Glutamatergic neuron (in vitro differentiated cells): ENCODE measurements around the gene HHATL. TPM values are rescaled to one million over a fixed set of nuclear protein-coding genes. Genes with fewer than 3 reads are reported as not detected.
"Not testable (repeated sequence)": the region's sequence is repeated elsewhere in the genome, so short reads cannot be mapped to it uniquely, and the experiment has no call there.

Source experiments
- DNase-seq: peaks from one replicate; pipeline ENCODE4 v3.0.0; 2022
- H3K27ac Mint-ChIP-seq: one replicate; pipeline ENCODE4 v1.8.0; 2020; ENCODE audit warnings: mild to moderate bottlenecking, mixed read lengths, inconsistent platforms; ENCODE audit not compliant: unreplicated experiment
- H3K27me3 Mint-ChIP-seq: one replicate; pipeline ENCODE4 v1.8.0; 2020; ENCODE audit warnings: mild to moderate bottlenecking, moderate library complexity, mixed read lengths, inconsistent platforms; ENCODE audit not compliant: unreplicated experiment
- H3K36me3 Mint-ChIP-seq: one replicate; pipeline ENCODE4 v1.8.0; 2020; ENCODE audit warnings: mild to moderate bottlenecking, mixed read lengths, inconsistent platforms; ENCODE audit not compliant: unreplicated experiment
- H3K4me1 Mint-ChIP-seq: one replicate; pipeline ENCODE4 v1.8.0; 2020; ENCODE audit warnings: mild to moderate bottlenecking, low read depth, mixed read lengths, inconsistent platforms; ENCODE audit not compliant: unreplicated experiment
- H3K4me3 Mint-ChIP-seq: one replicate; pipeline ENCODE4 v1.8.0; 2020; ENCODE audit warnings: mild to moderate bottlenecking, mixed read lengths, inconsistent platforms; ENCODE audit not compliant: unreplicated experiment
- H3K9me3 Mint-ChIP-seq: one replicate; pipeline ENCODE4 v1.8.0; 2020; ENCODE audit warnings: mild to moderate bottlenecking, moderate library complexity, mixed read lengths, inconsistent platforms; ENCODE audit not compliant: unreplicated experiment
- total RNA-seq: library from RNA; stranded (reverse); fragmentation: NEBNext Ultra II Directional; extraction: Animal tissue kit (Norgen Biotek cat#: 25700); gene quantifications from one replicate; pipeline ENCODE4 v1.2.1, GENCODE V29; 2021; ENCODE audit not compliant: unreplicated experiment
- TF ChIP-seq, protein P1 (sequence below): fragments of 200-600 bp; sonication (generic); IDR thresholded peaks from one replicate; pipeline ENCODE4 v1.5.0; 2021; ENCODE audit not compliant: partially characterized antibody, unreplicated experiment

Gene HHATL
- total RNA-seq, 1 donor from 2014 or later = 7.6 TPM

DNA sequence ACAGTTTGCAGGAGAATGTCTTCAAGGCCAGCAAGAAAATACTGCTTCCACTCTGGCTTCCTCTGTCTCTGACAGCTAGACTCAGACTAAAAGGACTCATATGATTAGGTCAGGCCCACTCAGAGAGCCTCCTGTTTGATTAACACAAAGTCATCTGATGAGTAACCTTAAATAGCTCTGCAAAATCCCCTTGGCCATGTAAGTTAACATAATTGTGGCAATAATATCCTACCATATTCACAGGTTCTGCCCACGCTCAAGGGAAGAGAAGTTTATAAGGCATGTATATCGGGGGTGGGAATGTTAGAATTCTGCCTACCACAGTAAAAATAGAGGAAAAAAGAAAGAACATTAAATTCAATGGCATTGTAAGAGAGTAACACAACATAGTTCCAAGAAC, 20.6 kb upstream of the HHATL start:
- Mint-ChIP-seq H3K4me3 (no peak overlapping the region), H3K4me1 (peaks cover 3% of the 10 kb centered on the region), H3K27ac (no peak overlapping the region), H3K9me3 (peaks cover 3% of the 10 kb centered on the region), H3K27me3 (peaks cover 2% of the 10 kb centered on the region), H3K36me3 (no peaks in the 10 kb centered on the region)
- TF ChIP-seq, protein P1, sequence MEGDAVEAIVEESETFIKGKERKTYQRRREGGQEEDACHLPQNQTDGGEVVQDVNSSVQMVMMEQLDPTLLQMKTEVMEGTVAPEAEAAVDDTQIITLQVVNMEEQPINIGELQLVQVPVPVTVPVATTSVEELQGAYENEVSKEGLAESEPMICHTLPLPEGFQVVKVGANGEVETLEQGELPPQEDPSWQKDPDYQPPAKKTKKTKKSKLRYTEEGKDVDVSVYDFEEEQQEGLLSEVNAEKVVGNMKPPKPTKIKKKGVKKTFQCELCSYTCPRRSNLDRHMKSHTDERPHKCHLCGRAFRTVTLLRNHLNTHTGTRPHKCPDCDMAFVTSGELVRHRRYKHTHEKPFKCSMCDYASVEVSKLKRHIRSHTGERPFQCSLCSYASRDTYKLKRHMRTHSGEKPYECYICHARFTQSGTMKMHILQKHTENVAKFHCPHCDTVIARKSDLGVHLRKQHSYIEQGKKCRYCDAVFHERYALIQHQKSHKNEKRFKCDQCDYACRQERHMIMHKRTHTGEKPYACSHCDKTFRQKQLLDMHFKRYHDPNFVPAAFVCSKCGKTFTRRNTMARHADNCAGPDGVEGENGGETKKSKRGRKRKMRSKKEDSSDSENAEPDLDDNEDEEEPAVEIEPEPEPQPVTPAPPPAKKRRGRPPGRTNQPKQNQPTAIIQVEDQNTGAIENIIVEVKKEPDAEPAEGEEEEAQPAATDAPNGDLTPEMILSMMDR = no peak
- no peak for DNase-seq

DNA sequence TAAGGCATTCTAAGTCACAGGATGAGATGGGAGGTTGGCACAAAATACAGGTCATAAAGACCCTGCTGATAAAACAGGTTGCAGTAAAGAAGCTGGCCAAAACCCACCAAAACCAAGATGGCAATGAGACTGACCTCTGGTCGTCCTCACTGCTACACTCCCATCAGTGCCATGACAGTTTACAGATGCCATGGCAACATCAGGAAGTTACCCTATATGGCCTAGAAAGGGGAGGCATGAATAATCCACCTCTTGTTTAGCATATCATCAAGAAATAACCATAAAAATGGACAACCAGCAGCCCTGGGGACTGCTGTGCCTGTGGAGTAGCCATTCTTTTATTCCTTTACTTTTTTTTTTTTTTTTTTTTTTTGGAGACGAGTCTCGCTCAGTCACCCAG, 19.8 kb upstream of the HHATL start:
- H3K27me3 Mint-ChIP-seq, H3K36me3 Mint-ChIP-seq, DNase-seq, H3K9me3 Mint-ChIP-seq, H3K4me1 Mint-ChIP-seq, H3K27ac Mint-ChIP-seq, H3K4me3 Mint-ChIP-seq: not testable (repeated sequence)

DNA sequence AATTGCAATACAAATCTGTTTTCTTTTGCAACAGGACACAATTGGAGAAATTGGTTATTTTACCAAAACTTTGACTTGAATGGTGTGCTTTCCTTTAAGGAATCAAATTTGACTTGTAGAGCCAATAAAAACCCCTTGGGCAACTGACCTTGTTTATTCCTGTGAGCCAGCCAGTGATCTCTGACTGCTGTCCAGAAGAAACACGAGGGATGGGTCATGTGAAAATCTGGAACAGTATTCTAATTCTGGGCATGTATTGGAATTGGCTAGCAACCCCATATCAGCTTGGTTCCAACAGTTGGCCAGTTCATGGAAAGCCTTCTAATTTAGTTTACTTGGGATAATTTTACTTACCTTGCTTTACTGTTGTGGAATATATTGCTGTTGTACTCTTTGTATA, 19.1 kb upstream of the HHATL start:
- no peak for DNase-seq
- TF ChIP-seq, protein P1 = no peak
- no peak overlapping the region for H3K4me3 Mint-ChIP-seq
- H3K36me3 Mint-ChIP-seq = no peaks in the 10 kb centered on the region
- no peaks in the 10 kb centered on the region for H3K4me1 Mint-ChIP-seq
- peaks cover 3% of the 10 kb centered on the region for H3K9me3 Mint-ChIP-seq
- H3K27ac Mint-ChIP-seq = no peak overlapping the region
- H3K27me3 Mint-ChIP-seq = peaks cover 2% of the 10 kb centered on the region

DNA sequence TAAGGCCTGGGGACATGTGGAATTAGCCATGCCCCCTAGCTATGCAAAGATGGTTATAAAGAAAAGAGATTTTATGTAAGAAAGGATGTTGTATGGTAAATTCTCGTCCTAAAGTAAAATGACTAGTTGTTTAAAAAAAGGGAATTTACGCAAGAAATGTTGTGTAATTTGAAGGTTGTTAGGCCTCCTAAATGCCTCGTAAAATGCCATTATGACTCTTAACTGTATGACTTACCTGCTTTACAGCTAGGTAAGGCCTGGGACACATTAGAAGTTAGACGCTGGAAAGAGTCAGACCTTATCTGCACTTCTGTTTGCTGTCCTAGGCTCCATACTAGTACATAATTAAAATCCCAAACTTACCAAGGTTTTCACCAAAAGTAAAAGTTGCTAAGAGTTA, 17.5 kb upstream of the HHATL start:
- no peak for DNase-seq
- no peaks in the 10 kb centered on the region for H3K4me1 Mint-ChIP-seq
- peaks cover 2% of the 10 kb centered on the region for H3K27me3 Mint-ChIP-seq
- no peak overlapping the region for H3K27ac Mint-ChIP-seq
- TF ChIP-seq, protein P1 = no peak
- peaks cover 3% of the 10 kb centered on the region for H3K9me3 Mint-ChIP-seq
- H3K4me3 Mint-ChIP-seq = no peak overlapping the region
- H3K36me3 Mint-ChIP-seq = no peaks in the 10 kb centered on the region

DNA sequence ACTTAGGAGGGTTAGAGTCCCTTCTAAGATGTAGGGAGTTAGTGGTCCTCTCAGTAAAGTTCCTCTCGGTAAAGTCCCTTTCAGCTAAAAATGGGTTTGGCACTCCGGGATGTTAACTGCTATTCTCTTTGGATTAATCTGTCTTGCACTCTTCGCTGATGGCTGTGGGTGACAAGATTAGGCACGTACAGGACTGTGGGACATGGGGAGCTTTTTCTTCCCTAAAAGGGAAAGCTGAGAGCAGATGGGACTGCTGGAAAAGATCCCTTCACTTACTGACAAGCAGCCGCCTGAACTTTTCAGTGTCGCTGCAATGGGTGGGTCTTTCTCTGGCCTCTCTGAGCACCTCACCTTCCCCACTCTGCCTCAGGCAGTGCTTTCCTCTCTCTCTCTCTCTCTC, 16.4 kb upstream of the HHATL start:
- H3K4me1 Mint-ChIP-seq = no peaks in the 10 kb centered on the region
- H3K36me3 Mint-ChIP-seq = no peaks in the 10 kb centered on the region
- H3K4me3 Mint-ChIP-seq = no peak overlapping the region
- H3K27ac Mint-ChIP-seq = no peak overlapping the region
- TF ChIP-seq, protein P1 = no peak
- peaks cover 2% of the 10 kb centered on the region for H3K27me3 Mint-ChIP-seq
- no peak for DNase-seq
- peaks cover 3% of the 10 kb centered on the region for H3K9me3 Mint-ChIP-seq

DNA sequence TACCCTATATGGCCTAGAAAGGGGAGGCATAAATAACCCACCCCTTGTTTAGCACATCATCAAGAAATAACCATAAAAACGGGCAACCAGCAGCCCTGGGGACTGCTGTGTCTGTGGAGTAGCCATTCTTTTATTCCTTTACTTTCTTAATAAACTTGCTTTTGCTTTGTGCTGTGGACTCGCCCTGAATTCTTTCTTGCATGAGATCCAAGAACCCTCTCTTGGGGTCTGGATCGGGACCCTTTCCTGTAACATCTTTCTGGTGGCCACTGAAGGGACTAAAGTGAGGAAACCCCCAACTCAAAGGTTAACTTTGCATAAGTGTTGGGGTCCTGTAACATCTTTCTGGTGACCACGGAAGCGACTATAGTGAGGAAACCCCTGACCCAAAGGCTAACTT, 15.7 kb upstream of the HHATL start:
- TF ChIP-seq, protein P1 = no peak
- H3K4me3 Mint-ChIP-seq = no peak overlapping the region
- DNase-seq = no peak
- peaks cover 3% of the 10 kb centered on the region for H3K9me3 Mint-ChIP-seq
- no peaks in the 10 kb centered on the region for H3K36me3 Mint-ChIP-seq
- no peak overlapping the region for H3K27ac Mint-ChIP-seq
- no peaks in the 10 kb centered on the region for H3K4me1 Mint-ChIP-seq
- H3K27me3 Mint-ChIP-seq = peaks cover 2% of the 10 kb centered on the region
